Activated CD8-positive, alpha-beta memory T cell treated with anti-CD3 and anti-CD28 coated beads for 36 hours (primary cell): ENCODE data around the gene TNNC2. TPM values are rescaled to one million over a fixed set of nuclear protein-coding genes. Genes with fewer than 3 reads are reported as not detected.

Experiments used
- total RNA-seq, 2 experiments: library from RNA; stranded (reverse); gene quantifications; one replicate each; pipeline ENCODE4 v1.2.3, GENCODE V29; 2021

The TNNC2 gene
- total RNA-seq, 2 experiments from 2014 or later: not detected

Other genes with a start within 250 kb of the TNNC2 start
- gene WFDC8, start 248.0 kb downstream of the TNNC2 start, total RNA-seq: not detected
- gene WFDC10A, start 197.6 kb downstream of the TNNC2 start, total RNA-seq: not detected
- gene WFDC9, start 196.0 kb downstream of the TNNC2 start, total RNA-seq: not detected
- gene WFDC11, start 157.1 kb downstream of the TNNC2 start, total RNA-seq: not detected
- not detected for gene WFDC13, start 125.3 kb downstream of the TNNC2 start, total RNA-seq
- gene WFDC10B, start 122.3 kb downstream of the TNNC2 start, total RNA-seq: not detected
- gene SPINT4, start 105.0 kb downstream of the TNNC2 start, total RNA-seq: not detected
- not detected for gene WFDC3, start 35.4 kb downstream of the TNNC2 start, total RNA-seq
- gene DNTTIP1, start 35.4 kb downstream of the TNNC2 start, total RNA-seq: 10 to 100 TPM; 32.4 to 33.5 TPM
- gene UBE2C, start 14.7 kb downstream of the TNNC2 start, total RNA-seq: 100 to 1,000 TPM; 137 to 140 TPM
- 1 to 10 TPM; 1.6 TPM for gene SNX21, start 6.5 kb upstream of the TNNC2 start, total RNA-seq
- gene ACOT8, start 30.1 kb upstream of the TNNC2 start, total RNA-seq: 10 to 100 TPM; 24.0 TPM
- gene ZSWIM3, start 30.3 kb upstream of the TNNC2 start, total RNA-seq: 1 to 10 TPM; 4.5 to 5.2 TPM
- 1 to 10 TPM; 9.3 to 9.7 TPM for gene ZSWIM1, start 53.9 kb upstream of the TNNC2 start, total RNA-seq
- gene SPATA25, start 60.3 kb upstream of the TNNC2 start, total RNA-seq: 1 to 10 TPM; 1.7 to 2.1 TPM
- gene NEURL2, start 63.9 kb upstream of the TNNC2 start, total RNA-seq: 1 to 10 TPM; 2.8 to 2.9 TPM
- 10 to 100 TPM; 71.3 to 75.7 TPM for gene CTSA, start 64.0 kb upstream of the TNNC2 start, total RNA-seq
- 1 to 10 TPM; 5.1 to 5.3 TPM for gene PLTP, start 84.8 kb upstream of the TNNC2 start, total RNA-seq
- 10 to 100 TPM; 26.1 to 27.8 TPM for gene PCIF1, start 107.4 kb upstream of the TNNC2 start, total RNA-seq
- gene ZNF335, start 144.9 kb upstream of the TNNC2 start, total RNA-seq: 10 to 100 TPM; 30.3 to 30.4 TPM
- gene MMP9, start 181.6 kb upstream of the TNNC2 start, total RNA-seq: not detected
- not detected for gene SLC12A5, start 201.9 kb upstream of the TNNC2 start, total RNA-seq